Peyer's patch (tissue), 4 donors: ENCODE data around the gene TNK2.

Experiments used
- POLR2A ChIP-seq, 2 donors: fragments of 450-650 bp; IDR thresholded peaks; one replicate each; pipeline ENCODE4 v1.5.1; 2017; ENCODE audit warnings: antibody characterized with exemption in 2 of 2, mild to moderate bottlenecking in 2 of 2, moderate library complexity in 2 of 2
- TF ChIP-seq, protein P1 (sequence below), 6 experiments: fragments of 450-650 bp in 4 of 6; fragments of 200-600 bp in 2 of 6; sonication (generic) in 1 of 6; IDR thresholded peaks; one replicate each; pipeline ENCODE4 v1.5.1; 2017 to 2019; ENCODE audit warnings: antibody characterized with exemption in 6 of 6, mild to moderate bottlenecking in 3 of 6, moderate library complexity in 1 of 6

- TF ChIP-seq, protein P1, sequence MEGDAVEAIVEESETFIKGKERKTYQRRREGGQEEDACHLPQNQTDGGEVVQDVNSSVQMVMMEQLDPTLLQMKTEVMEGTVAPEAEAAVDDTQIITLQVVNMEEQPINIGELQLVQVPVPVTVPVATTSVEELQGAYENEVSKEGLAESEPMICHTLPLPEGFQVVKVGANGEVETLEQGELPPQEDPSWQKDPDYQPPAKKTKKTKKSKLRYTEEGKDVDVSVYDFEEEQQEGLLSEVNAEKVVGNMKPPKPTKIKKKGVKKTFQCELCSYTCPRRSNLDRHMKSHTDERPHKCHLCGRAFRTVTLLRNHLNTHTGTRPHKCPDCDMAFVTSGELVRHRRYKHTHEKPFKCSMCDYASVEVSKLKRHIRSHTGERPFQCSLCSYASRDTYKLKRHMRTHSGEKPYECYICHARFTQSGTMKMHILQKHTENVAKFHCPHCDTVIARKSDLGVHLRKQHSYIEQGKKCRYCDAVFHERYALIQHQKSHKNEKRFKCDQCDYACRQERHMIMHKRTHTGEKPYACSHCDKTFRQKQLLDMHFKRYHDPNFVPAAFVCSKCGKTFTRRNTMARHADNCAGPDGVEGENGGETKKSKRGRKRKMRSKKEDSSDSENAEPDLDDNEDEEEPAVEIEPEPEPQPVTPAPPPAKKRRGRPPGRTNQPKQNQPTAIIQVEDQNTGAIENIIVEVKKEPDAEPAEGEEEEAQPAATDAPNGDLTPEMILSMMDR (IDR thresholded peaks at IDR 0.05) = peak in 1 of 6 experiments; percentile 6
- no peak for TF ChIP-seq POLR2A (IDR thresholded peaks at IDR 0.05)
Measured at GRCh38 chr3:195823999-195824398, 84.4 kb downstream of the TNK2 start.
